ENCODE measurements around the gene POLR2B.
"Not testable (repeated sequence)": the region's sequence is repeated elsewhere in the genome, so short reads cannot be mapped to it uniquely, and the experiment has no call there.

The POLR2B gene

DNA sequence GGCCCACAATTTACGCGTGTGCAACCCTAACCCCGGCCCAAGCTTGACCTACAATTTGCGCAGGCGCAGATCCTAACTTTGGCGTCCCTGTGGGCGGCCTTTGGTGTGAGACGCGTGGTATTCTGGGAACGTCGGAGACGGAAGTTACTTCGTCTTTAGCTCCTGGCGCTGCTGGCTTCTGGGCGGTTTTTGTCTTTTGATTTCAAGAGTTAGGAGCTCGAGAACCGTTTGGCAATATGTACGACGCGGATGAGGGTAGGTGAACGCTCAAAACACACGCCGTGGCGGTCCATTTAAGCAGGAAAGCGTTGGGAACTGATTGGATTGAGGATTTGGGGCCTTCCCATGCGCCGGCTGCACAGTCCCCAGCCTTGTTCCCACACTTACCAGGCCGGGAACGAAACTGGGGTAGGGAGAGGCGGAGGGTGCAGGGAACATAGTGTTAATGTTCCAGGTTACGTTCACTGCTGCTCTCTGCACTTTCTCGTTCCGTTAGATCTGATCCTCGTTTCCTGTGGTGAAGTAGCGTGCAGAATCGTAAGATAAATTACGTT, at the start of gene POLR2B:
Gene POLR2B, plus strand, starts transcription at position 147 of the 554 bp plus-strand sequence. Its CDS starts 90 bp downstream, at position 237.
- DNase-seq = peak; percentile 97

- no peak for DNase-seq
Observed at GRCh38 chr4:56930638-56931037, 48.1 kb upstream of the POLR2B start.

- no peak for DNase-seq
Observed at GRCh38 chr4:56931924-56932323, 46.8 kb upstream of the POLR2B start.

DNA sequence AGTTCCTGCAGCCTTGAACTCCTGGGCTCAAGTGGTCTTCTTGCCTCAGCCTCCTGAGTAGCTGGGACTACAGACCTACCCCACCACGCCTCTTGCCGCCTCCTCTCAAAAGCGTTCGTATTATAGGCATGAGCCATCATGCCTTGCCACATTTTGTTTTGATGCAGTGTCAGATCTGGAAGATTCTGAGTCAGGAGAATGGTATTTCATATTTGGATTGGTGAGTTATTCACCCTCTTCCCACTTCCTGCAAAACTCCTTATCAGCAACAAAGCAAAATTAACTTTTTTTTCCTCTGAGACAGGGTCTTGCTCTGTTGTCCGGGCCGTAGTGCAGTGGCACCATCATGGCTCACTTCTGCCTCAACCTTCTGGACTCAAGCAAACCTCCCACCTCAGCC, 41.4 kb upstream of the POLR2B start:
- no peak for DNase-seq

DNA sequence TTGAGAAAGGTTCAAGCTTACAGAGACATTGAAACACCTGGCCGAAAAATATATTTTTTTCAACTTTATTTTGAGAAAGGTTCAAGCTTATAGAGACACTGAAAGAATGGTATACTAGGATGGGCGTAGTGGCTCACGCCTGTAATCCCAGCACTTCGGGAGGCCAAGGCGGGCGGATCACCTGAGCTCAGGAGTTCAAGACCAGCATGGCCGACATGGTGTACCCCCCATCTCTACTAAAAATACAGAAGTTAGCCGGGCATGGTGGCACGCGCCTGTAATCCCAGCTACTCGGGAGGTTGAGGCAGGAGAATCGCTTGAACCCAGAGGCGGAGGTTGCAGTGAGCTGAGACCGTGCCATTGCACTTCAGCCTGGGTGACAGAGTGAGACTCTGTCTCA, 38.9 kb upstream of the POLR2B start:
- DNase-seq = not testable (repeated sequence)

DNA sequence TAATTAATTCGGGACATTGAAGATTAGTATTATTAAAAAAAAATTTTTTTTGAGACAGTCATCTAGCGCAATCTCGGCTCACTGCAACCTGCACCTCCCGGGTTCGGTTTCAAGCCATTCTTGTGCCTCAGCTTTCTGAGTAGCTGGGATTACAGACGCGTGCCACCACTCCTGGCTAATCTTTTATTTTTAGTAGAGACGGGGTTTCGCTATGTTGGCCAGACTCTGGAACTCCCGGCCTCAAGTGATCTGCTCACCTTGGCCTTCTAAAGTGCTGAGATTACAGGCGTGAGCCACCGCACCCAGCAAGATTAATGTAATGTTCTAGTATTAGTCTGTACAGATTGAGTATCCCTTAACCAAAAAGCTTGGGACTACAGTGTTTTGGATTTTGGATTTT, 38.3 kb upstream of the POLR2B start:
- no peak for DNase-seq

DNA sequence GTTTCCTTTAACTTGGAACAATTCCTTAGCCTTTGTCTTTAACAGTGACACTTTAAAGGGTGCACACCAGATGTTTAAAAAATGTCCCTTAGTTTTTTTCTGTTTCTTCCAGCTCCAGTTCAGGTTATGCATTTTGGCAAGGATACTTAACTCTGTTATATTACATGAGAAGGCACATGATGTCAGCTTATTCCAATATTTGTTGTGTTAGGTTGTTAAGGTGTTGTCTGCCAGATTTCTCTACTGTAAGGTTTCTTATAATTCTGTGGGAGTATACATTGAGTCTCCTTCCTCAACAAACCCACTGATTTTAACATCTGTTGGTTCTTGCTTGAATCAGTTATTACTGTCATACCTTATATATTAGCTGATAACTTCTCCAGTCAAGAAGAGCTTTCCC, 37.7 kb upstream of the POLR2B start:
- DNase-seq = no peak

- no peak for DNase-seq
Observed at GRCh38 chr4:56941403-56941802, 37.3 kb upstream of the POLR2B start.

DNA sequence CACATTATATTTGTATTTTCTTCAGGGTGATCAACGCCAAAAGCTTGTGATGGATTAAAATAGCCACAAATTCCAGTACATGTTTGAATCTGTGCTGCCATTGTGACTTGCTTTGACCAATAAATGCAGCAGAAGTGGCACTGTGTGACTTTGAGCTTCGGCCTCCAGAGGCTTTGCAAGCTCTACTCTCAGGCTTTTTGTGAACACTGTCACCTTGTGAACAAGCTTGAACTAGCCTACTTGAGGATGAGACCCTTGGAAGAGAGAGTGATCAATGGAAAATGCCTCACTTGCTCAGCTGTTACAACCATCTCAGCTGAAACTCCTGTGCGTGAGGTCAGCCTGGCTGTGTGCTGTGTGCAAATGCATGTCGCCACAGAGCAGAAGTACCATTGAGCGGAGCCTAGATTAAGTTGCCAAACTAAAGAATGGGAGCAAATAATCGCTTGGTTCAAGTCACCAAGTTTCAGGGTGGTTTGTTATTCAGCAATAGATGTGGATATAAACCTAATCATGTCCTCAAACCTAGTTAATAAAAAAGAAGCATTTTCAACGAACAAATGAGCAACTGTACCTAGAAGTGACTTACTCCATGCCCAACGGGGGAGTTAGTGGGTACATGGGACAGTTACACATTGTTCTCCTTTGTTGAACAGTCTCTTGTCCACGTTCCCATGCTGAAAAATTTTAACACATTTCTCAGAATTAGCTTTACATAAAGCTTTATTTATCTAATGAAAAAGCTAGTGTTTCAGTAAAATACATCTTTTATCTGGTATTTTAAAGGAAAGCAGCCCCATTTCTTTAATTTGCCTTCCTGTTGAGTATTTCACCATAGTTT, 24.8 kb upstream of the POLR2B start:
- DNase-seq = no peak

GRCh38 chr4:56958111-56958517, 20.6 kb upstream of the POLR2B start:
- DNase-seq = no peak

DNA sequence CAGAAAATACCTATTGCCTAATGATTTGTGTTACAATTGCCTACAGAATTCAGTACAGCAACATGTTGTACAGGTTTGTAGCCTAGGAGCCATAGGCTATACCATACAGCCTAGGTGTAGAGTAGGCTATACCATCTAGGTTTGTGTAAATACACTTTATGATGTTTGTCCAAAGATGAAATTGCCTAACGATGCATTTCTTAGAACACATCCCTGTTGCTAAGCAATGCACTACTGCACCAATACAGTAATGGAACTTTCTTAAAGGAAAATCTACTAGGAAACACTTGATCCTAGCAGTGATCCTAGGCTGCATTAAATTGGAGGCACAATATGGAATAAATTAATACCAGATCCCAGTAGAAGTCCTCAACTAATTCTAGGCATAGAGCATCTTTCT, 19.6 kb upstream of the POLR2B start:
- no peak for DNase-seq

DNA sequence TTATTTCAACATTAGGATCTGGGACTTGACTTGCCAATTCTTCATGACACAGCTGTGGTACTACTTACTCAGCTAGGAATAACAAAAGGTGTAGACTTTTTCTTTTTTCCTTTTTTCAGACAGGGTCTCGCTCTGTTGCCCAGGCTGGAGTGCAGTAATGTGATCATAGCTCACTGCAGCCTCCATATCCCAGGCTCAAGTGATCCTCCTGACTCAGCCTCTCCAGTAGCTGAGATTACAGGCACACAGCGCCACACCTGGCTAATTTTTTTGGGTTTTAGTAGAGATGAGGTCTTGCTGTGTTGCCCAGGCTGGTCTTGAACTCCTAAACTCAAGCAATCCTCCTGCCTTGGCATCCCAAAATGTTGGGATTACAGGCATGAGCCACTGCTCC, 17.6 kb upstream of the POLR2B start:
- DNase-seq = no peak

DNA sequence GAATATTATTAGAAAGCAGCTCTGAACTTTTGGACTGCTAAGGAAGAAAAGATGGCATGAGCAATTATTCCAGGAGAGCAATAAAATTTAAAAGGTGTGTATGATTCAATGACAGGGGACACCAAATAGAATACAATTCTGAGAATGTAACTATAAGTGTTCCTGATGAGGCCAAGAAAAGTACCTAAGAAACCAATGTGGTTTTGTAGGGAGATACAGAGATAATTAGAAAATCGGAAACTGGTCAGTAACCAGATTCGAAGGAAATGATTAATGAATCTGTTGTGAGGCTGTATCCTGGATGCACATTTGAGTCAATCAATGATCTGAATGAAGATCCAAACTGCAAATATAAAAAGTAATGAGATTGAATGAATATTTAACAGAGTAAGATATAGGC, 7.3 kb upstream of the POLR2B start:
- DNase-seq = peak; percentile 39

DNA sequence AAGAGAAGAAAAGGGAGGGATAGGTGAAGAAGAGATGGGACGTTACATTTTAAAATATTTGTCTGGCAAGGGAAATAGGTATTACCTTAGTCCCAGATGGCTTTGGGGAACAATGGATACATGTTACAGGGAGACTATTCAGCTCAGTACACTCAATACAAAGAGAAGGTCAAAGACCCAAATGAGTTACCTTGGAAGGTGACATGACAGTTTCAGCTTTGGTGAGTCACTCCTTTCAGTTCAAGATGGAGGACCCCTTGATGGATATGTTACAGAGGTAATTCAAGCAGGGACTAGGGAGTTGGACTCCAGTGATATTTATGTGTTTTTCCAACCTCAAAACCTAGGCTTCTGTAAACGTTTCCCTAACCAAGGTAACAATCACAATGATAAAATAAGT, 6.3 kb upstream of the POLR2B start:
- peak; percentile 25 for DNase-seq

DNA sequence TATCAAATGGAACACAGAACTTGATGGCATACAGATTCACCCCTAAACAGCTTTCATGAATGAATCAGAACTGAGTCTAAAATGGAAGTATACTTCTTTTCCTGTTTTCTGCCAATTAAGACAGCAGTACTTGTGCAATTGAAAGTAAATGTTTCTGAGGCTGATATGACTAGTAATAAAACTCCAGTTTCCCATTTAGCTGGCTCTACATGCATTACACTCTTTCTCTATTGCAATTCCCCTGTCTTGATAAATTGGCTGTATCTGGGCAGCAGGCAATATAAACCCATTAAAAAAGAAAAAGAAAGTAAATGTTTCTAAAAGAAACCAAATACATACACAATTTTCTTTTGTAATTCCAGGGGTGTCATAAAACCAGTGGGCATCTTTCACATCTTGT, 5.9 kb upstream of the POLR2B start:
- DNase-seq = peak; percentile 34

- no peak for DNase-seq
Observed at GRCh38 chr4:56973336-56973735, 5.4 kb upstream of the POLR2B start.

DNA sequence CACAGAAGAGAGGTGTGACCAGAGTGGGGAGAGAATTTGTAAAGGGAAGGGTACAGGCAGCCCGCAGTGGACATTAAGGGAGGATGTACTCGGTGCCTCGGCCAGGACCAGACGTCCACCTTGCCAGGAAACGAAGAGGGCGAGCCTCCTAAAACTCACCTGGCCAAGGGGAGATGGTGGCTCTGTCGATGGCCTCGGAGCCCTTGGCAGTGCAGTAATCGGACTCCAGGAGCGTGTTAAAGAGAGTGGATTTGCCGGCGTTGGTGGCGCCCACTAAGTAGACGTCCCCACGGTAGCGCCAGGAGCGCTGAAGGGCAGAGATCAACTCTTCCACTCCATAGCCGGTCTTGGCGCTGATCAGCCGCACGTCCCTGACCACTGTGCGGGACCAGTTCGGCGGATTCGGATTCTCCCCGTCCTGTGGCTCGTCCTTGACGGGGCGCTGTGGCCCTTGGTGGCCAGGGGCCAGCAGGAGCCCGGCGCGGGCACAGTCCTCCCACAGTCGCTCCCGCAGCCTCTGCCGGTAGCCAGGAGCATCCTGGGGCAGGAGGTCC, 2.3 kb upstream of the POLR2B start:
- no peak for DNase-seq

DNA sequence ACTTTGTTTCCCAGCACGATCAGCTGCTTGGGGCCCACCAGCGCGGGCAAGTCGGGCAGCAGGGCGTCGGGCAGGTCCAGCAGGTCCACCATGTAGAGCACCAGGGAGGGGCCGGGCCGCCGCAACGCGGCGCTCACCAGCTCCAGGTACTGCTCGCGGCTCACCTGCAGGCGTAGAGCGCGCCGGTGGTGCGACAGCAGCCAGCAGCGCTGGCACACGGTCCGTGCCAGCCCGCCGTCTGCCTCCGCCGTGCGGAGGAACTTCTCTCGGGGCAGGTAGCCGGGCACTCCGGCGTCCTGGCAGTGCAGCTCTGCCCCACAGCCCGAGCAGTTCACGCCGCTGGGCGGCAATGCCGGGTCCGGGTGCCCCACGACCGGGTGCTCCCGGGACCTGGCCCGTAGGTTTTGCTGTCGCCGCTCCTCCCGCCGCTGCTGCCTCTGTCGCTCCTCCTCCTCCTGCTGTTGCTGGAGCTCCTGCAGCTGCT, 1.8 kb upstream of the POLR2B start:
- DNase-seq = peak; percentile 42

GRCh38 chr4:56977321-56978012, 1.2 kb upstream of the POLR2B start, which contains the start of gene NOA1:
Gene NOA1, minus strand, starts transcription at chr4:56977606. Its CDS starts 21 bp downstream, at chr4:56977585.
- DNase-seq = peak; percentile 99

DNA sequence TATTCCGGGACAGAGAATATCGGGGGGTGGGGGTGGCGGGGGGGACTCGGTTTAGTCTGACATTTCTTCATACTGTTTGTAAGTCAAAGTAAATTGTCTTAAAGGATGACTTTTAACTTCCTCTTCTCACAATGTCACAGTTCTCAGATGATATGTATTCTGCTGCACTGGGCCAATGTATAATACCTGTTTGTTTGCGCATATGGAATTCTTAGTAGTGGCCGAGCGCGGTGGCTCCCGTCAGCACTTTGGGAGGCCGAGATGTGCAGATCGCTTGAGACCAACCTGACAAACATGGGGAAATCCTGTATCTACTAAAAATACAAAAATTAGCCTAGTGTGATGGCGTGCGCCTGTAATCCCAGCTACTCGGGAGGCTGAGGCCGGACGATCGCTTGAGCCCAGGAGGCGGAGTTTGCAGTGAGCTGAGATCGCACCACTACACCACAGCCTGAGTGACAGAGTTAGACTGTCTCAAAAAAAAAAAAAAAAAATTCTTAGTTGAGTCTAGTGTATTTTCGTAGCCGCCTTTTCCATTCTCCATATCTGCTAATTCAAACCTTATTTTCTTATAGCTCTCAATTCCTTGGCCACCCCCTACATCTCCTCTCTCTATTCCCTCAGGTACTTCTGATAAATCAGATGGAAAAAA, 851 bp downstream of the POLR2B start:
- peak; percentile 75 for DNase-seq

GRCh38 chr4:56981795-56982201, 3.1 kb downstream of the POLR2B start:
- DNase-seq = peak; percentile 34

GRCh38 chr4:56986192-56986591, 7.5 kb downstream of the POLR2B start:
- DNase-seq = no peak

DNA sequence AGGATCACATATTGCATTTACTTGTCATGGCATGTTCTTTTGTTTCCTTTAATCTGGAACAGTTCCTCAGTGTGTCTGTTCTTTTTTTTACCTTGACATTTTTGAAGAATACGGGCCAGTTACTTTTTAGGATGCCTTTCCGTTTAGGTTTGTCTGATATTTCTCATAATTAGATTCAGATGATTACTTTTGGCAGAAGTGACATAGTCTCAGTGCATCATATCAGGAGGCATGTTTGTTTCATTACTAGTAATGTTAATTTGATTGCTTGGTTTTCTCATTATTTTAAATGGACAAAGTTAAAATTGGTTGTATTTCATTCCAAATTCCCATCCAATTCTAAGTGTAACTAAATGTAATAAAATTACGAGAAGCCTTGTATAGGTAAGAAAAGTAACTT, 8.3 kb downstream of the POLR2B start:
- DNase-seq = no peak
